Transverse colon (tissue), 4 donors: ENCODE data around the gene WLS.

ENCODE experiments used
- CTCF ChIP-seq, 5 experiments: fragments of 200-600 bp in 3 of 5; fragments of 450-650 bp in 2 of 5; sonication (generic) in 3 of 5; IDR thresholded peaks; 1 replicate in 2 of 5; 2 replicates in 3 of 5; pipeline ENCODE4 v1.5.1; 2016 to 2017; ENCODE audit warnings: antibody characterized with exemption in 5 of 5, inconsistent platforms in 3 of 5, mild to moderate bottlenecking in 2 of 5, moderate library complexity in 1 of 5
- EP300 ChIP-seq: sonication (generic); formaldehyde crosslinking; IDR thresholded peaks from one replicate; pipeline ENCODE4 v1.6.1; 2017; ENCODE audit warnings: antibody characterized with exemption, low read depth
- POLR2A ChIP-seq: fragments of 450-650 bp; IDR thresholded peaks from one replicate; pipeline ENCODE4 v1.6.1; 2016; ENCODE audit warnings: antibody characterized with exemption, mild to moderate bottlenecking, moderate library complexity
- POLR2AphosphoS5 ChIP-seq, 3 donors: sonication (generic); formaldehyde crosslinking; IDR thresholded peaks; one replicate each; pipeline ENCODE4 v1.6.1; 2016; ENCODE audit warnings: antibody characterized with exemption in 3 of 3

- TF ChIP-seq POLR2A = no peak
- TF ChIP-seq POLR2AphosphoS5 (IDR thresholded peaks at IDR 0.05) = no peak
- no peak for TF ChIP-seq CTCF (IDR thresholded peaks at IDR 0.05)
- TF ChIP-seq EP300 = no peak
Measured at GRCh38 chr1:68217060-68217554, 15.2 kb downstream of the WLS start.
